K562 (cell line): ENCODE results near the gene AURKB. TPM values are rescaled to one million over a fixed set of nuclear protein-coding genes. Genes with fewer than 3 reads are reported as not detected.

Experiments
- ARHGAP35 ChIP-seq: fragments of 450-650 bp; IDR thresholded peaks from 2 replicates; pipeline ENCODE4 v1.6.1; 2018; ENCODE audit not compliant: partially characterized antibody
- ARID2 ChIP-seq: fragments of 450-650 bp; IDR thresholded peaks from 2 replicates; pipeline ENCODE4 v1.6.1; 2017; ENCODE audit warnings: antibody characterized with exemption, mild to moderate bottlenecking
- BCOR ChIP-seq: fragments of 450-650 bp; IDR thresholded peaks from 2 replicates; pipeline ENCODE4 v1.6.1; 2016
- CBX1 ChIP-seq: sonication (generic); IDR thresholded peaks from 2 replicates; pipeline ENCODE4 v1.6.1; 2016; ENCODE audit warnings: antibody characterized with exemption, low read depth, mild to moderate bottlenecking
- CREB3L1 ChIP-seq: fragments of 450-650 bp; IDR thresholded peaks from 2 replicates; pipeline ENCODE4 v1.6.1; 2014; ENCODE audit warnings: low read depth, mild to moderate bottlenecking, moderate library complexity, borderline replicate concordance
- HLTF ChIP-seq: fragments of 450-650 bp; IDR thresholded peaks from 2 replicates; pipeline ENCODE4 v1.6.1; 2016
- HOXB6 ChIP-seq: fragments of 250-450 bp; sonication (Bioruptor Pico); IDR thresholded peaks from 2 replicates; pipeline ENCODE4 v1.5.1; 2022; ENCODE audit warnings: mild to moderate bottlenecking, borderline replicate concordance
- KHSRP ChIP-seq: fragments of 450-650 bp; IDR thresholded peaks from 2 replicates; pipeline ENCODE4 v1.6.1; 2017
- MTA3 ChIP-seq: fragments of 450-650 bp; formaldehyde crosslinking; IDR thresholded peaks from 2 replicates; pipeline ENCODE4 v1.6.1; 2017; ENCODE audit warnings: mild to moderate bottlenecking, borderline replicate concordance
- NCOA1 ChIP-seq: fragments of 450-650 bp; IDR thresholded peaks from 2 replicates; pipeline ENCODE4 v1.6.1; 2016; ENCODE audit warnings: low read depth
- PHF21A ChIP-seq: fragments of 450-650 bp; IDR thresholded peaks from 2 replicates; pipeline ENCODE4 v1.6.1; 2017; ENCODE audit warnings: low read depth, borderline replicate concordance
- SAFB ChIP-seq: fragments of 200-400 bp; formaldehyde crosslinking; IDR thresholded peaks from 2 replicates; pipeline ENCODE4 v1.6.1; 2017; ENCODE audit warnings: low read depth, low read length, borderline replicate concordance
- TEAD4 ChIP-seq, 2 experiments: sonication (generic) in 1 of 2; formaldehyde crosslinking in 1 of 2; IDR thresholded peaks; 2 replicates each; pipeline versions ENCODE4 v1.6.1 to v1.8.0; 2012 to 2022; ENCODE audit warnings: borderline replicate concordance in 1 of 2, inconsistent platforms in 1 of 2, low read length in 1 of 2, mild to moderate bottlenecking in 1 of 2, missing genetic modification reagents in 1 of 2
- TOE1 ChIP-seq, 2 experiments: fragments of 450-650 bp in 1 of 2; sonication (generic) in 1 of 2; formaldehyde crosslinking in 1 of 2; IDR thresholded peaks; 2 replicates each; pipeline versions ENCODE4 v1.7.1 to v1.8.0; 2016 to 2022; ENCODE audit warnings: borderline replicate concordance in 2 of 2, mild to moderate bottlenecking in 2 of 2, antibody characterized with exemption in 1 of 2, inconsistent platforms in 1 of 2, low read depth in 1 of 2, missing genetic modification reagents in 1 of 2, moderate library complexity in 1 of 2
- ZFP91 ChIP-seq: sonication (generic); formaldehyde crosslinking; IDR thresholded peaks from 2 replicates; pipeline ENCODE4 v1.8.0; 2022; ENCODE audit warnings: mild to moderate bottlenecking, missing genetic modification reagents
- ZFX ChIP-seq: sonication (generic); formaldehyde crosslinking; IDR thresholded peaks from 2 replicates; pipeline ENCODE4 v1.8.0; 2022; ENCODE audit warnings: mild to moderate bottlenecking, missing genetic modification reagents, moderate library complexity
- ZNF41 ChIP-seq: fragments of 250-450 bp; sonication (Bioruptor Pico); conservative IDR thresholded peaks from 2 replicates; pipeline ENCODE4 v1.4.0; 2020; ENCODE audit warnings: mild to moderate bottlenecking
- ZNF589 ChIP-seq: fragments of 200-800 bp; sonication (Bioruptor generic); IDR thresholded peaks from 2 replicates; pipeline ENCODE4 v1.6.1; 2016; ENCODE audit warnings: low read depth, missing genetic modification characterization, missing compliant biosample characterization
- ZNF696 ChIP-seq: fragments of 250-450 bp; sonication (Bioruptor Pico); conservative IDR thresholded peaks from 2 replicates; pipeline ENCODE4 v1.4.0; 2020; ENCODE audit warnings: mild to moderate bottlenecking, moderate library complexity
- polyA plus RNA-seq, 8 experiments: library from polyadenylated mRNA; depleted of rRNA in 4 of 8; stranded (reverse) in 5 of 8; unstranded in 3 of 8; fragments of >200 nt; fragmentation: Nextera tagmentation in 2 of 8; fragmentation: Illumina TruSeq in 1 of 8; extraction: Ambion mirVana in 2 of 8; extraction: Trizol in 1 of 8; gene quantifications; 2 replicates each; pipeline versions ENCODE4 v1.2.1 to v1.2.3, GENCODE V29; 2011 to 2014; ENCODE audit warnings: inconsistent platforms in 1 of 8, missing spikeins in 1 of 8
- total RNA-seq, 7 experiments: library from RNA; depleted of rRNA in 6 of 7; stranded (reverse); fragments of >200 nt in 6 of 7; fragmentation: Illumina TruSeq in 2 of 7; extraction: Trizol in 2 of 7; gene quantifications; 2 replicates each; pipeline versions ENCODE4 v1.2.1 to v1.2.3, GENCODE V29; 2011 to 2021; ENCODE audit warnings: low replicate concordance in 1 of 7
- TF ChIP-seq, protein P1 (sequence below): sonication (generic); formaldehyde crosslinking; IDR thresholded peaks from 2 replicates; pipeline ENCODE4 v1.8.0; 2022; ENCODE audit warnings: mild to moderate bottlenecking, missing genetic modification reagents
- TF ChIP-seq, protein P2 (sequence below): IDR thresholded peaks from 2 replicates; pipeline ENCODE4 v1.6.1; 2011; ENCODE audit warnings: borderline replicate concordance, low read depth, mild to moderate bottlenecking, moderate library complexity, low read length; ENCODE audit not compliant: insufficient read depth, poor library complexity, severe bottlenecking
- TF ChIP-seq, protein P3 (sequence below): sonication (generic); formaldehyde crosslinking; IDR thresholded peaks from 2 replicates; pipeline ENCODE4 v1.5.0; 2020; ENCODE audit warnings: missing genetic modification reagents

Gene AURKB
- total and polyA plus RNA-seq, 9 of the 15 experiments (the other 6 are each of a cell fraction or from before 2014, with no cell fraction given) = 27.2 to 114 (median 74.8) TPM

DNA sequence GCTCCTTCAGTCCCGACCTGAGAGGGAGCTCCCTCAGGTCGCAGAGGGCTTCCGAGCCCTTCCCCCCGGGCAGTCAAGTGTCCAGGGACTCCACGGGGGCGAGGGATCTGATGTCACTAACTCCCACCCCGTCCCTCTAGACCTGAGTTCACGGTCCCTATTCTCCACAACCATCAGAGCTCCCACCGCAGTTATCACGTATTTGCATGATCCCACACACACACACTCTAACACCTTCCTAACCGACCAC is 54.5 kb downstream of the AURKB start (continued):
- TF ChIP-seq CREB3L1 (no peak), KHSRP (no peak), HOXB6 (CRISPR knock-in tag) (no peak), NCOA1 (no peak), ZNF696 (CRISPR knock-in tag) (no peak), MTA3 (no peak), TOE1 (IDR thresholded peaks at IDR 0.05; ENCODE audit: borderline replicate concordance) (no peak), TOE1 (CRISPR knock-in tag; IDR thresholded peaks at IDR 0.05; ENCODE audit: borderline replicate concordance, low read depth) (no peak), HLTF (0 out of 2 replicates have a peak, but pooled peaks have one; percentile 83), ZNF589 (no peak), ZFP91 (CRISPR knock-in tag) (no peak), ARHGAP35 (no peak), ZNF41 (no peak), ARID2 (no peak), ZFX (CRISPR knock-in tag) (peak; percentile 50), CBX1 (no peak), PHF21A (no peak), SAFB (no peak), TEAD4 (IDR thresholded peaks at IDR 0.05; ENCODE audit: low read length) (no peak), TEAD4 (CRISPR knock-in tag; IDR thresholded peaks at IDR 0.05; ENCODE audit: borderline replicate concordance) (no peak), BCOR (0 out of 2 replicates have a peak, but pooled peaks have one; percentile 21)
- TF ChIP-seq, protein P1, sequence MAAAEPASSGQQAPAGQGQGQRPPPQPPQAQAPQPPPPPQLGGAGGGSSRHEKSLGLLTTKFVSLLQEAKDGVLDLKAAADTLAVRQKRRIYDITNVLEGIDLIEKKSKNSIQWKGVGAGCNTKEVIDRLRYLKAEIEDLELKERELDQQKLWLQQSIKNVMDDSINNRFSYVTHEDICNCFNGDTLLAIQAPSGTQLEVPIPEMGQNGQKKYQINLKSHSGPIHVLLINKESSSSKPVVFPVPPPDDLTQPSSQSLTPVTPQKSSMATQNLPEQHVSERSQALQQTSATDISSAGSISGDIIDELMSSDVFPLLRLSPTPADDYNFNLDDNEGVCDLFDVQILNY (CRISPR knock-in tag) = no peak
- TF ChIP-seq, protein P2, sequence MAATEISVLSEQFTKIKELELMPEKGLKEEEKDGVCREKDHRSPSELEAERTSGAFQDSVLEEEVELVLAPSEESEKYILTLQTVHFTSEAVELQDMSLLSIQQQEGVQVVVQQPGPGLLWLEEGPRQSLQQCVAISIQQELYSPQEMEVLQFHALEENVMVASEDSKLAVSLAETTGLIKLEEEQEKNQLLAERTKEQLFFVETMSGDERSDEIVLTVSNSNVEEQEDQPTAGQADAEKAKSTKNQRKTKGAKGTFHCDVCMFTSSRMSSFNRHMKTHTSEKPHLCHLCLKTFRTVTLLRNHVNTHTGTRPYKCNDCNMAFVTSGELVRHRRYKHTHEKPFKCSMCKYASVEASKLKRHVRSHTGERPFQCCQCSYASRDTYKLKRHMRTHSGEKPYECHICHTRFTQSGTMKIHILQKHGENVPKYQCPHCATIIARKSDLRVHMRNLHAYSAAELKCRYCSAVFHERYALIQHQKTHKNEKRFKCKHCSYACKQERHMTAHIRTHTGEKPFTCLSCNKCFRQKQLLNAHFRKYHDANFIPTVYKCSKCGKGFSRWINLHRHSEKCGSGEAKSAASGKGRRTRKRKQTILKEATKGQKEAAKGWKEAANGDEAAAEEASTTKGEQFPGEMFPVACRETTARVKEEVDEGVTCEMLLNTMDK = no peak
- TF ChIP-seq, protein P3, sequence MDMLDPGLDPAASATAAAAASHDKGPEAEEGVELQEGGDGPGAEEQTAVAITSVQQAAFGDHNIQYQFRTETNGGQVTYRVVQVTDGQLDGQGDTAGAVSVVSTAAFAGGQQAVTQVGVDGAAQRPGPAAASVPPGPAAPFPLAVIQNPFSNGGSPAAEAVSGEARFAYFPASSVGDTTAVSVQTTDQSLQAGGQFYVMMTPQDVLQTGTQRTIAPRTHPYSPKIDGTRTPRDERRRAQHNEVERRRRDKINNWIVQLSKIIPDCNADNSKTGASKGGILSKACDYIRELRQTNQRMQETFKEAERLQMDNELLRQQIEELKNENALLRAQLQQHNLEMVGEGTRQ (CRISPR knock-in tag) = no peak
